ENCODE measurements around the gene EGR1.

- TF ChIP-seq, protein P1, sequence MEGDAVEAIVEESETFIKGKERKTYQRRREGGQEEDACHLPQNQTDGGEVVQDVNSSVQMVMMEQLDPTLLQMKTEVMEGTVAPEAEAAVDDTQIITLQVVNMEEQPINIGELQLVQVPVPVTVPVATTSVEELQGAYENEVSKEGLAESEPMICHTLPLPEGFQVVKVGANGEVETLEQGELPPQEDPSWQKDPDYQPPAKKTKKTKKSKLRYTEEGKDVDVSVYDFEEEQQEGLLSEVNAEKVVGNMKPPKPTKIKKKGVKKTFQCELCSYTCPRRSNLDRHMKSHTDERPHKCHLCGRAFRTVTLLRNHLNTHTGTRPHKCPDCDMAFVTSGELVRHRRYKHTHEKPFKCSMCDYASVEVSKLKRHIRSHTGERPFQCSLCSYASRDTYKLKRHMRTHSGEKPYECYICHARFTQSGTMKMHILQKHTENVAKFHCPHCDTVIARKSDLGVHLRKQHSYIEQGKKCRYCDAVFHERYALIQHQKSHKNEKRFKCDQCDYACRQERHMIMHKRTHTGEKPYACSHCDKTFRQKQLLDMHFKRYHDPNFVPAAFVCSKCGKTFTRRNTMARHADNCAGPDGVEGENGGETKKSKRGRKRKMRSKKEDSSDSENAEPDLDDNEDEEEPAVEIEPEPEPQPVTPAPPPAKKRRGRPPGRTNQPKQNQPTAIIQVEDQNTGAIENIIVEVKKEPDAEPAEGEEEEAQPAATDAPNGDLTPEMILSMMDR (IDR thresholded peaks at IDR 0.05): no peak
- TF ChIP-seq POLR2A (IDR thresholded peaks at IDR 0.05): no peak
Measured at GRCh38 chr5:138448481-138449398, 16.5 kb upstream of the EGR1 start.
